GM12878 (cell line): ENCODE data around the gene UBE2E1. TPM values are rescaled to one million over a fixed set of nuclear protein-coding genes. Genes with fewer than 3 reads are reported as not detected.
A peak's percentile ranks its signal among the peaks of the same experiment; 100 is the strongest.

ENCODE experiments used
- ASH2L ChIP-seq: fragments of 300-600, 200-600 bp; sonication (generic); IDR thresholded peaks from 2 replicates; pipeline ENCODE4 v1.6.1; 2017; ENCODE audit warnings: low read depth, mild to moderate bottlenecking, borderline replicate concordance
- CBFB ChIP-seq: IDR thresholded peaks from 2 replicates; pipeline ENCODE4 v1.6.1; 2016; ENCODE audit warnings: antibody characterized with exemption, low read depth
- EGR1 ChIP-seq, 2 experiments: IDR thresholded peaks; 1 replicate in 1 of 2; 2 replicates in 1 of 2; pipeline ENCODE4 v1.6.1; 2011 to 2012; ENCODE audit warnings: low read depth in 2 of 2, low read length in 2 of 2, borderline replicate concordance in 1 of 2, mild to moderate bottlenecking in 1 of 2, moderate library complexity in 1 of 2
- FOS ChIP-seq: IDR thresholded peaks from 3 replicates; pipeline ENCODE4 v1.6.1; 2011; ENCODE audit warnings: borderline replicate concordance; ENCODE audit not compliant: insufficient read length; ENCODE audit errors: extremely low read depth
- GABPA ChIP-seq: IDR thresholded peaks from 2 replicates; pipeline ENCODE4 v1.6.1; 2014; ENCODE audit warnings: antibody characterized with exemption, low read depth, mild to moderate bottlenecking, inconsistent platforms
- GATAD2B ChIP-seq: fragments of 450-650 bp; conservative IDR thresholded peaks from 2 replicates; pipeline ENCODE4 v1.6.1; 2017; ENCODE audit warnings: low read depth, mild to moderate bottlenecking, moderate library complexity
- HDGF ChIP-seq: fragments of 450-650 bp; IDR thresholded peaks from 2 replicates; pipeline ENCODE4 v1.6.1; 2016; ENCODE audit warnings: antibody characterized with exemption
- IKZF1 ChIP-seq: fragments of 450-650 bp; conservative IDR thresholded peaks from 2 replicates; pipeline ENCODE4 v1.6.1; 2017; ENCODE audit warnings: antibody characterized with exemption, mild to moderate bottlenecking
- JUND ChIP-seq: IDR thresholded peaks from 2 replicates; pipeline ENCODE4 v1.6.1; 2012; ENCODE audit warnings: low read depth, mild to moderate bottlenecking, low read length, improper control_type of control experiment, moderate library complexity
- KLF5 ChIP-seq: fragments of 450-650 bp; IDR thresholded peaks from 2 replicates; pipeline ENCODE4 v1.6.1; 2014; ENCODE audit warnings: mild to moderate bottlenecking; ENCODE audit not compliant: partially characterized antibody
- MEF2A ChIP-seq: IDR thresholded peaks from 2 replicates; pipeline ENCODE4 v1.6.1; 2011; ENCODE audit warnings: low read depth, mild to moderate bottlenecking, low read length, moderate library complexity; ENCODE audit not compliant: insufficient read depth
- MEF2B ChIP-seq: fragments of 450-650 bp; IDR thresholded peaks from 2 replicates; pipeline ENCODE4 v1.6.1; 2018; ENCODE audit warnings: mild to moderate bottlenecking, moderate library complexity; ENCODE audit not compliant: partially characterized antibody, poor library complexity, severe bottlenecking
- NBN ChIP-seq: fragments of 450-650 bp; IDR thresholded peaks from 2 replicates; pipeline ENCODE4 v1.6.1; 2016
- PAX8 ChIP-seq: fragments of 450-650 bp; IDR thresholded peaks from 2 replicates; pipeline ENCODE4 v1.6.1; 2017; ENCODE audit warnings: mild to moderate bottlenecking, moderate library complexity
- POLR2AphosphoS2 ChIP-seq: IDR thresholded peaks from 2 replicates; pipeline ENCODE4 v1.6.1; 2011; ENCODE audit warnings: low read depth, mild to moderate bottlenecking, low read length, improper control_type of control experiment, moderate library complexity
- POU2F2 ChIP-seq: IDR thresholded peaks from 3 replicates; pipeline ENCODE4 v1.6.1; 2011; ENCODE audit warnings: low read depth, mild to moderate bottlenecking, low read length, borderline replicate concordance
- SMC3 ChIP-seq: IDR thresholded peaks from 2 replicates; pipeline ENCODE4 v1.6.1; 2011; ENCODE audit warnings: low read length, improper control_type of control experiment, borderline replicate concordance
- SPI1 ChIP-seq: IDR thresholded peaks from 2 replicates; pipeline ENCODE4 v1.6.1; 2011; ENCODE audit warnings: low read depth, mild to moderate bottlenecking, low read length, moderate library complexity, borderline replicate concordance; ENCODE audit not compliant: insufficient read depth
- SRF ChIP-seq, 2 experiments: IDR thresholded peaks; 2 replicates each; pipeline ENCODE4 v1.6.1; 2011; ENCODE audit warnings: low read depth in 2 of 2, low read length in 2 of 2, mild to moderate bottlenecking in 1 of 2, moderate library complexity in 1 of 2
- SUZ12 ChIP-seq: fragments of 200-600 bp; sonication (generic); IDR thresholded peaks from one replicate; pipeline ENCODE4 v1.6.1; 2018; ENCODE audit warnings: antibody characterized with exemption, mild to moderate bottlenecking; ENCODE audit not compliant: unreplicated experiment
- WRNIP1 ChIP-seq: IDR thresholded peaks from 2 replicates; pipeline ENCODE4 v1.6.1; 2011; ENCODE audit warnings: low read depth, low read length, improper control_type of control experiment, borderline replicate concordance
- polyA plus RNA-seq, 11 experiments: library from polyadenylated mRNA; depleted of rRNA in 4 of 11; unstranded in 6 of 11; stranded (reverse) in 5 of 11; fragments of >200 nt; fragmentation: Nextera tagmentation in 4 of 11; fragmentation: Illumina TruSeq in 1 of 11; extraction: Ambion mirVana in 4 of 11; extraction: Trizol in 1 of 11; gene quantifications; 1 replicate in 1 of 11; 2 replicates in 10 of 11; pipeline versions ENCODE4 v1.2.1 to v1.2.3, GENCODE V29; 2011 to 2016; ENCODE audit warnings: inconsistent platforms in 2 of 11, missing spikeins in 2 of 11, low read depth in 1 of 11
- total RNA-seq, 4 experiments: library from RNA; depleted of rRNA in 3 of 4; stranded (reverse); fragments of >200 nt in 3 of 4; fragmentation: Illumina TruSeq in 1 of 4; extraction: Trizol in 1 of 4; gene quantifications; 2 replicates each; pipeline versions ENCODE4 v1.2.1 to v1.2.3, GENCODE V29; 2013 to 2021
- TF ChIP-seq, protein P1 (sequence below): IDR thresholded peaks from 2 replicates; pipeline ENCODE4 v1.6.1; 2011; ENCODE audit warnings: mild to moderate bottlenecking, low read depth, low read length, moderate library complexity; ENCODE audit not compliant: insufficient replicate concordance
- TF ChIP-seq, protein P2 (sequence below), 3 experiments: IDR thresholded peaks in 2 of 3; conservative IDR thresholded peaks in 1 of 3; 2 replicates each; pipeline ENCODE4 v1.5.1; 2011; ENCODE audit warnings: low read depth in 3 of 3, low read length in 3 of 3, mild to moderate bottlenecking in 3 of 3, control low read depth in 2 of 3, moderate library complexity in 2 of 3, inconsistent platforms in 1 of 3, mixed read lengths in 1 of 3; ENCODE audit not compliant: control insufficient read depth in 2 of 3, insufficient read depth in 1 of 3; ENCODE audit errors: extremely low read depth in 1 of 3
- TF ChIP-seq, protein P3 (sequence below): IDR thresholded peaks from 2 replicates; pipeline ENCODE4 v1.6.1; 2011; ENCODE audit warnings: borderline replicate concordance, low read depth, mild to moderate bottlenecking, moderate library complexity, mixed read lengths, low read length; ENCODE audit not compliant: insufficient read depth; ENCODE audit errors: extremely low read length
- TF ChIP-seq, protein P4 (sequence below): IDR thresholded peaks from 2 replicates; pipeline ENCODE4 v1.6.1; 2011; ENCODE audit warnings: low read depth, mild to moderate bottlenecking, low read length, moderate library complexity, borderline replicate concordance; ENCODE audit errors: extremely low read depth
- TF ChIP-seq, protein P5 (sequence below): fragments of 450-650 bp; IDR thresholded peaks from 2 replicates; pipeline ENCODE4 v1.6.1; 2016; ENCODE audit warnings: mild to moderate bottlenecking

UBE2E1 gene
- total and polyA plus RNA-seq, 10 of the 15 experiments (the other 5 are each of a cell fraction or from before 2014, with no cell fraction given) = 18.7 to 425 (median 147) TPM

DNA sequence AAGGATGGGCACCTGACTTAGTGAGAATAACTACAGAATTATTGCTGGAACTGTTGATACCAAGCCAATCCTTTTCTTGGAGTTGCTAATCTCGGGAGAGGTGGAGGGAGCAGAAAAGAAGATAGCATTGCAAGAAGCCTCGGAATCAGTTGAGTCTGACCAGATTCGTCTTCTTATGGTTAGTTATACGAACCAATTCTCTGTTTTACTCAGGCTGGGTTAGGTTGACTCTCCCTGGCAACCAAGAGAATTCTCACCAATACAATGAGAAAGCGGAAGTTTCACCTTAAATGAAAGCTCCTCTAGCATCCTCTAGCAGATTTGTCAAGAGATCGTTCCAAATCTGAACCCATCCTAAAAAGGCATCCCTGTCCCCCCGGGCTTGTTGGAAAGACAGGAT is 43.5 kb upstream of the UBE2E1 start (continued):
- TF ChIP-seq KLF5 (peak; percentile 38), FOS (no peak), GATAD2B (no peak), ASH2L (no peak), HDGF (no peak), SMC3 (no peak), WRNIP1 (no peak), MEF2B (no peak), MEF2A (0 out of 2 replicates have a peak, but pooled peaks have one; percentile 47), NBN (0 out of 2 replicates have a peak, but pooled peaks have one; percentile 18), GABPA (no peak), POU2F2 (no peak), CBFB (no peak), EGR1 (IDR thresholded peaks at IDR 0.05; ENCODE audit: borderline replicate concordance in 1 of 2, low read depth in 2 of 2, low read length in 2 of 2) (no peak), POLR2AphosphoS2 (no peak), SPI1 (no peak), JUND (no peak; the same call in 1 of the 2 replicates), PAX8 (no peak), IKZF1 (peak; percentile 38; the same call in 1 of the 2 replicates), SRF (IDR thresholded peaks at IDR 0.05; ENCODE audit: low read depth in 2 of 2, low read length in 2 of 2) (no peak; a peak in 1 of 4 replicates), SUZ12 (no peak)
- TF ChIP-seq, protein P1, sequence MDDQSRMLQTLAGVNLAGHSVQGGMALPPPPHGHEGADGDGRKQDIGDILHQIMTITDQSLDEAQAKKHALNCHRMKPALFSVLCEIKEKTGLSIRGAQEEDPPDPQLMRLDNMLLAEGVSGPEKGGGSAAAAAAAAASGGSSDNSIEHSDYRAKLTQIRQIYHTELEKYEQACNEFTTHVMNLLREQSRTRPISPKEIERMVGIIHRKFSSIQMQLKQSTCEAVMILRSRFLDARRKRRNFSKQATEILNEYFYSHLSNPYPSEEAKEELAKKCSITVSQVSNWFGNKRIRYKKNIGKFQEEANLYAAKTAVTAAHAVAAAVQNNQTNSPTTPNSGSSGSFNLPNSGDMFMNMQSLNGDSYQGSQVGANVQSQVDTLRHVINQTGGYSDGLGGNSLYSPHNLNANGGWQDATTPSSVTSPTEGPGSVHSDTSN = no peak
- TF ChIP-seq, protein P2, sequence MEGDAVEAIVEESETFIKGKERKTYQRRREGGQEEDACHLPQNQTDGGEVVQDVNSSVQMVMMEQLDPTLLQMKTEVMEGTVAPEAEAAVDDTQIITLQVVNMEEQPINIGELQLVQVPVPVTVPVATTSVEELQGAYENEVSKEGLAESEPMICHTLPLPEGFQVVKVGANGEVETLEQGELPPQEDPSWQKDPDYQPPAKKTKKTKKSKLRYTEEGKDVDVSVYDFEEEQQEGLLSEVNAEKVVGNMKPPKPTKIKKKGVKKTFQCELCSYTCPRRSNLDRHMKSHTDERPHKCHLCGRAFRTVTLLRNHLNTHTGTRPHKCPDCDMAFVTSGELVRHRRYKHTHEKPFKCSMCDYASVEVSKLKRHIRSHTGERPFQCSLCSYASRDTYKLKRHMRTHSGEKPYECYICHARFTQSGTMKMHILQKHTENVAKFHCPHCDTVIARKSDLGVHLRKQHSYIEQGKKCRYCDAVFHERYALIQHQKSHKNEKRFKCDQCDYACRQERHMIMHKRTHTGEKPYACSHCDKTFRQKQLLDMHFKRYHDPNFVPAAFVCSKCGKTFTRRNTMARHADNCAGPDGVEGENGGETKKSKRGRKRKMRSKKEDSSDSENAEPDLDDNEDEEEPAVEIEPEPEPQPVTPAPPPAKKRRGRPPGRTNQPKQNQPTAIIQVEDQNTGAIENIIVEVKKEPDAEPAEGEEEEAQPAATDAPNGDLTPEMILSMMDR (IDR thresholded peaks at IDR 0.05 in 2 of 3, conservative IDR thresholded peaks at IDR 0.05 in 1 of 3; ENCODE audit: control insufficient read depth in 2 of 3, extremely low read depth in 1 of 3, insufficient read depth in 1 of 3, low read depth in 3 of 3, low read length in 3 of 3) = peak in 2 of 3 experiments; percentile 1 to 5; a peak in 1 of 6 replicates
- TF ChIP-seq, protein P3, sequence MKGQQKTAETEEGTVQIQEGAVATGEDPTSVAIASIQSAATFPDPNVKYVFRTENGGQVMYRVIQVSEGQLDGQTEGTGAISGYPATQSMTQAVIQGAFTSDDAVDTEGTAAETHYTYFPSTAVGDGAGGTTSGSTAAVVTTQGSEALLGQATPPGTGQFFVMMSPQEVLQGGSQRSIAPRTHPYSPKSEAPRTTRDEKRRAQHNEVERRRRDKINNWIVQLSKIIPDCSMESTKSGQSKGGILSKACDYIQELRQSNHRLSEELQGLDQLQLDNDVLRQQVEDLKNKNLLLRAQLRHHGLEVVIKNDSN = no peak
- TF ChIP-seq, protein P4, sequence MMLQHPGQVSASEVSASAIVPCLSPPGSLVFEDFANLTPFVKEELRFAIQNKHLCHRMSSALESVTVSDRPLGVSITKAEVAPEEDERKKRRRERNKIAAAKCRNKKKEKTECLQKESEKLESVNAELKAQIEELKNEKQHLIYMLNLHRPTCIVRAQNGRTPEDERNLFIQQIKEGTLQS = no peak
- TF ChIP-seq, protein P5, sequence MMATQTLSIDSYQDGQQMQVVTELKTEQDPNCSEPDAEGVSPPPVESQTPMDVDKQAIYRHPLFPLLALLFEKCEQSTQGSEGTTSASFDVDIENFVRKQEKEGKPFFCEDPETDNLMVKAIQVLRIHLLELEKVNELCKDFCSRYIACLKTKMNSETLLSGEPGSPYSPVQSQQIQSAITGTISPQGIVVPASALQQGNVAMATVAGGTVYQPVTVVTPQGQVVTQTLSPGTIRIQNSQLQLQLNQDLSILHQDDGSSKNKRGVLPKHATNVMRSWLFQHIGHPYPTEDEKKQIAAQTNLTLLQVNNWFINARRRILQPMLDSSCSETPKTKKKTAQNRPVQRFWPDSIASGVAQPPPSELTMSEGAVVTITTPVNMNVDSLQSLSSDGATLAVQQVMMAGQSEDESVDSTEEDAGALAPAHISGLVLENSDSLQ = no peak
